H7 (cell line): Measurements from ENCODE around the gene PDE1C. TPM values are rescaled to one million over a fixed set of nuclear protein-coding genes. Genes with fewer than 3 reads are reported as not detected.
"Not testable (repeated sequence)": the region's sequence is repeated elsewhere in the genome, so short reads cannot be mapped to it uniquely, and the experiment has no call there.

ENCODE experiments used
- DNase-seq: peaks from one replicate; pipeline ENCODE4 v3.0.0; 2012
- H3K27me3 ChIP-seq: 2 replicates; pipeline ENCODE4 v1.6.0; 2011; ENCODE audit warnings: mild to moderate bottlenecking, low read length; ENCODE audit not compliant: control insufficient read depth, insufficient read depth
- H3K36me3 ChIP-seq: replicated peaks from 2 replicates; pipeline ENCODE4 v1.5.1; 2011; ENCODE audit warnings: low read length; ENCODE audit not compliant: control insufficient read depth, insufficient read depth
- H3K4me3 ChIP-seq: 2 replicates; pipeline ENCODE4 v1.5.1; 2011; ENCODE audit warnings: low read depth, mild to moderate bottlenecking, control low read depth, low read length, moderate library complexity; ENCODE audit not compliant: insufficient read depth
- total RNA-seq: library from RNA; depleted of rRNA; stranded (reverse); fragments of >200 nt; shearing (Covaris generic); gene quantifications from 2 replicates; pipeline ENCODE4 v1.2.3, GENCODE V29; 2014

The PDE1C gene
- total RNA-seq, 1 experiment from 2014 or later, result 0.14 TPM

- DNase-seq, result no peak
- Histone ChIP-seq H3K4me3 (no peak overlapping the region), H3K36me3 (no peaks in the 10 kb centered on the region), H3K27me3 (no peaks in the 10 kb centered on the region)
Observed at GRCh38 chr7:32089678-32090077, 19.5 kb upstream of the PDE1C start.

- no peak overlapping the region for H3K4me3 ChIP-seq
- no peaks in the 10 kb centered on the region for H3K36me3 ChIP-seq
- no peaks in the 10 kb centered on the region for H3K27me3 ChIP-seq
- DNase-seq, result no peak
Observed at GRCh38 chr7:32089256-32089655, 19.0 kb upstream of the PDE1C start.

- no peaks in the 10 kb centered on the region for H3K36me3 ChIP-seq
- H3K4me3 ChIP-seq, result no peak overlapping the region
- no peak for DNase-seq
- no peaks in the 10 kb centered on the region for H3K27me3 ChIP-seq
Observed at GRCh38 chr7:32088451-32088881, 18.3 kb upstream of the PDE1C start.

DNA sequence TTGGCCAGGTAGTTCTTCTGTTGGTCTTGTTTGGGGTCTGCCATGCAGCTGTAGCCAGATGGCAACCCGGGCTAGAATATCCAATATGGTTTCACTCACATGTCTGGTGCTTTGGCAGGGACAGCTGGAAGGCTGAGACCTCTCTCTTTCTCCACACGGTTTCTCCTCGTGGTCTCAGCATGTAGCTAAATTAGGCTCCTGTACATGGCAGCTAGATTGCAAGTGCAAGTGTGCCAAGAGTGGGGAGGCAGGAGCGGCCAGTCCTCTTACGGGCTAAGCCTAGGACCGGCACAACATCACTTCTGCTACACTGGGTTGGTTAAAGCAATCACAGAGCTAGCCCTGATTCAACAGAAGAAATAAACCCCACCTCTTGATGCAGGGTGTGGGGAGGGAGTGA lies 9.3 kb upstream of the PDE1C start:
- DNase-seq, result no peak
- H3K36me3 ChIP-seq, result no peaks in the 10 kb centered on the region
- no peak overlapping the region for H3K4me3 ChIP-seq
- no peaks in the 10 kb centered on the region; the same call in 1 of the 2 replicates for H3K27me3 ChIP-seq

GRCh38 chr7:32078824-32079223 lies 8.6 kb upstream of the PDE1C start:
- Histone ChIP-seq H3K27me3 (peaks cover 2% of the 10 kb centered on the region; the same call in 1 of the 2 replicates), H3K36me3 (no peaks in the 10 kb centered on the region), H3K4me3 (no peak overlapping the region)
- no peak for DNase-seq

DNA sequence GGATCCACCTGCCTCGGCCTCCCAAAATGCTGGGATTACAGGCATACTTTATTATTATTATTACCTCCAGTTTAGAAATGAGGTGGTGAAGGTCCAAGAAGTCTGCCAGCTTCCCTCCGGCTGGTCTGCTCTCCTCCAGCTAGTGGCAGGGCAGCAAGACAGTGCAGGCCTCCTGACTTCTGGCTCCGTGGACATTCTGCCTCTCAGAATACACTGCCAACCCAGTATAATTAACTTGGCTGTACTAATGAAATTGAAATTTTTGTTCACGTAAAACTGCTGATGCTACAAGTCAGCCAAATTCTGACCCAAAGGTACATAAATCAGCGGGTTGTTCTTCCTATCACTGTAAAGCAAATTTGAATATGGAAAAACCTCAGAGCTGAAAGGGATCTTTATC lies 7.6 kb upstream of the PDE1C start:
- no peaks in the 10 kb centered on the region for H3K36me3 ChIP-seq
- no peak for DNase-seq
- peaks cover 7% of the 10 kb centered on the region for H3K27me3 ChIP-seq
- no peak overlapping the region for H3K4me3 ChIP-seq

- H3K27me3 ChIP-seq, result peaks cover 17% of the 10 kb centered on the region
Observed at GRCh38 chr7:32076802-32077201, 6.6 kb upstream of the PDE1C start.

GRCh38 chr7:32075612-32076011 lies 5.4 kb upstream of the PDE1C start:
- no peak for DNase-seq
- Histone ChIP-seq H3K4me3 (no peak overlapping the region), H3K27me3 (peaks cover 28% of the 10 kb centered on the region), H3K36me3 (no peaks in the 10 kb centered on the region)

More at GRCh38 chr7:32076802-32077201, 6.6 kb upstream of the PDE1C start:
- not testable (repeated sequence) for H3K36me3 ChIP-seq, H3K4me3 ChIP-seq, DNase-seq

DNA sequence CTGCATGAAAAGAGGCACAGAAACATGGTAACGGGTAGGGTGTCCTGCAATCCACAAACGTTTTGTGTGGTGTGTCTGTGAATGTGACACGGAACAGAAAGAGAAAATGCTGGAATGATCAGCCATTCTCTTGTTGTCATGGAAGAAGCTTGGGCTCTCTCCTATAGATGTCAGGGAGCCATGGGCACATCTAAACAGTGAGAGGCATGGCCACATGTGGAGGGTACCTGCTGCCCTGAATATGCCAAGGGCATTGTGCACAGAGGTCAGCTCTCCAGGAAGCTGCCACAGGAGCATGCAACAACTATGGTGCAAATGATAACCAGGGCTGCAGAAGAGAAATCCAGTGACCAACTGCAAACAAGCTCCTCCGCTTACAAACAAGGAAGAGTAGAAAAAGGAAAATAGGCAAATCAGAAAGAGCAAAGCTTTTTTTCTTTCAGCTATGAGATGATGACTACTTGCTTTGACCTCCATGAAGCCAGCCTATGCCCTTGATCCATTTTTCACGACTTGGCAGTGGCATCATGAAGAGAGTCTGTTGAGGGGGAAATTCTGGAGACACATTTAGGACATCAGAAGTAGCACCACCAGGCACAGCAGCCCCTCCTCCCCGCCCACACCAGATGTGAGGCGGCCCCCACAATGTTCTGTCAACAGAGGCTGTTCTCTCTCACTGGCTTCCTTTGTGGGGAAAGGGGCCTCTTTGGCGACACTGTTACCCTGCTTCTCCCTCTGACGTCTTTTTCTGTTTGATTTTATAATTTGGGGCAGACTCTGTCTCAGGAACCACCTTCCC lies 4.8 kb upstream of the PDE1C start:
- Histone ChIP-seq H3K36me3 (no peaks in the 10 kb centered on the region), H3K4me3 (no peak overlapping the region), H3K27me3 (peaks cover 35% of the 10 kb centered on the region)
- DNase-seq, result no peak

- H3K36me3 ChIP-seq, result no peaks in the 10 kb centered on the region
- peaks cover 49% of the 10 kb centered on the region for H3K27me3 ChIP-seq
- no peak overlapping the region for H3K4me3 ChIP-seq
- no peak for DNase-seq
Observed at GRCh38 chr7:32073533-32073932, 3.3 kb upstream of the PDE1C start.

DNA sequence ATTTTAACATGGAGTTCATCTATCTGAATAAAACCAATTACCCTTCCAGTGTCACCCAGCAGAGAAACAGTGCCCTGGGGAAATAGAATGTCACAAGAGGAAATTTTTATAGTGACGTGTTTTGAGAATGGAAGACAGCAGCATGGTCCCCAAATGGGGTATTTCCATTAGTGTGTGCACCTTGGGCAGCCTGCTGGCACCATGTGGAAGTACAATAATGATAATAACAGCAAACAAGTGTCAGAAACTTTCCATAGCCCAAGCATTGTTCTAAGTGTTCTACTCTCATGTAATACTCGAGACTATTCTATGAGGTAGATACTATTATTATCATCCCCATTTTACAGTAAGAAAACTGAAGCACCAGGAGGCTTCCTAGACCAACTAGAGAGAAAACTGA lies 2.2 kb upstream of the PDE1C start:
- DNase-seq, result no peak
- Histone ChIP-seq H3K4me3 (no peak overlapping the region), H3K36me3 (no peaks in the 10 kb centered on the region), H3K27me3 (peaks cover 61% of the 10 kb centered on the region)

DNA sequence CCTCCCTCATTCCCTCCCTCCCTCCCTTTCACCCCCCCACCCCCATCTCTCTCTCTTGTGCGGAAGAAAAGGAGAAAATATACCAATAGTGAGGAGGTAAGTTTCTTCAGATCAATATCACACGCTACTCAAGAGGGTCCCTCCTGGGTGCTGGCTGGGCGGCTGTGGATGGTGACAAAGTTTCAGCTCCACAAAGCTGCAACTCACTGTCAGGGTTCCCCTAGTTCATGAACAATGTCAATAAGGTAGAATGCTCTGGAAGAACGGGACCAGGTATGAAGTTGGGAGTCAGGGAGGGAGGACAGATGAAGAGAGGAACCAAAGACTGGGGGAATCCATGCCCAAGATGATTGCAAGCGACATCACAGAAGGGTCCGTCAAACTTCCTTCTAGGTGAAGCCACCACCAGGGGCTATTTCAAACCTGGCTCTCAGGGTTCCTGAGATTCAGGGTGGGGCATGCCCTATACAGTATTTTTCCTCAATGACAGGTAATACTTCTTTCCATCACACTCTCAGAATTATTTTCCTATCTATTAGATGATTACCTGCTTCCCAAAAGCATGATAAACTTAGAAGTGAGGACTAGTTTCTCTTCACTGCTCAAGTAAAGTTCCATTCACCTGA lies 1.4 kb upstream of the PDE1C start:
- Histone ChIP-seq H3K4me3 (peak overlapping the region; percentile 53), H3K36me3 (no peaks in the 10 kb centered on the region), H3K27me3 (peaks cover 69% of the 10 kb centered on the region)
- DNase-seq, result peak; percentile 41

- Histone ChIP-seq H3K4me3 (peak overlapping the region; percentile 53), H3K36me3 (no peaks in the 10 kb centered on the region), H3K27me3 (peaks cover 79% of the 10 kb centered on the region)
- DNase-seq, result no peak
Observed at GRCh38 chr7:32070051-32070405, 179 bp downstream of the PDE1C start.

- Histone ChIP-seq H3K4me3 (no peak overlapping the region), H3K27me3 (peaks cover 79% of the 10 kb centered on the region), H3K36me3 (no peaks in the 10 kb centered on the region)
- no peak for DNase-seq
Observed at GRCh38 chr7:32069116-32069650, 1.0 kb downstream of the PDE1C start.

- DNase-seq, result no peak
- Histone ChIP-seq H3K27me3 (peaks cover 80% of the 10 kb centered on the region), H3K36me3 (no peaks in the 10 kb centered on the region), H3K4me3 (no peak overlapping the region)
Observed at GRCh38 chr7:32068411-32069101, 1.7 kb downstream of the PDE1C start.
